Stimulated activated CD8-positive, alpha-beta memory T cell treated with anti-CD3 and anti-CD28 coated beads, Interleukin-4, amount 100 ng/mL, for 1 hour (primary cell): Measurements from ENCODE around the gene CFDP1.

Experiments
- DNase-seq, 2 donors: peaks; one replicate each; pipeline ENCODE4 v3.0.0-alpha.2; 2020; ENCODE audit warnings: low read depth in 2 of 2, low spot score in 1 of 2

Gene CFDP1

DNA sequence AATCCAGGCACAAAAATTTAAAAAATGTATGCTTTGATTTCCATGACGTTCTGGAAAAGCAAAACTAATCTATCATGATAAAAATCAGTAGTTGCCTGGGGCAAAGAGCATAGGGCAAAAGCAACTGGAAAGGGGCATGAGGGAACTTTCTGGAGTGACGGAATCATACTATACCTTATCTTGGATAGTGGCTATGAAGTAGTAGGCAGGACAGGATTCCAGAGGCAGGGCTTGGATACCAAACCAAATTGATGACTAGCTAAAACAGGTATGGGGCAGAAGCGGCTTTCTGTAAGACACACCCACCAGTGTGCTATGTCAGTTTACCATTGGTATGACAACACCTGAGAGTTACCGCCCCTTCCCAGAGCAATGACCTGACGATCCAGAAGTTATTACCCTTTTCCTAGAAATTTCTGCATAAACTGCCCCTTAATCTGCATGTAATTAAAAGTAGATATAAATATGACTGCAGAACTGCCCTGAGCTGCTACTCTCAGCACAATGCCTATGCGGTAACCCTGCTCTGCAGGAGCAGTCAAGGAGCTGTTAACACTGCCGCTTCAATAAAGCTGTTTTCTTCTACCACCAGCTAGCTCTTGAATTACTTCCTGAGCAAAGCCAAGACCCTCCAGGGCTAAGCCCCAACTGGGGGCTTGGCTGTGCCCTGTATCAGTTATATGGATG is 56.7 kb downstream of the CFDP1 start:
- DNase-seq: no peak

DNA sequence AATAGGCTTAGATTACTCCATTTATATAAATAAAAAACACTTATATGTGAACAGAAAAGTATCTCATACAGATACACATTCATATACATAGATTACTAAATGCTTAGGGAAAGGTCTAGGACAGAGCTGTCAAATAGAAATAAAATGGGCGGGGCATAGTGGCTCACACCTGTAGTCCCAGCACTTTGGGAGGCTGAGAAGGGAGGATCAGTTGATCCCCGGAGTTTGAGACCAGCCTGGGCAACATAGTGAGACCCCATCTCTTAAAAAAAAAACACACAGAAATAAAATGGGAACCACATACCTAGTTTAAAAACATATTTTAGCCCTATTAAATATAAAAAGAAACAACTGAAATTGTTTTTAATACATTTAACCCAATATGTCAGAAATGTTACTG is 58.9 kb downstream of the CFDP1 start:
- no peak for DNase-seq

DNA sequence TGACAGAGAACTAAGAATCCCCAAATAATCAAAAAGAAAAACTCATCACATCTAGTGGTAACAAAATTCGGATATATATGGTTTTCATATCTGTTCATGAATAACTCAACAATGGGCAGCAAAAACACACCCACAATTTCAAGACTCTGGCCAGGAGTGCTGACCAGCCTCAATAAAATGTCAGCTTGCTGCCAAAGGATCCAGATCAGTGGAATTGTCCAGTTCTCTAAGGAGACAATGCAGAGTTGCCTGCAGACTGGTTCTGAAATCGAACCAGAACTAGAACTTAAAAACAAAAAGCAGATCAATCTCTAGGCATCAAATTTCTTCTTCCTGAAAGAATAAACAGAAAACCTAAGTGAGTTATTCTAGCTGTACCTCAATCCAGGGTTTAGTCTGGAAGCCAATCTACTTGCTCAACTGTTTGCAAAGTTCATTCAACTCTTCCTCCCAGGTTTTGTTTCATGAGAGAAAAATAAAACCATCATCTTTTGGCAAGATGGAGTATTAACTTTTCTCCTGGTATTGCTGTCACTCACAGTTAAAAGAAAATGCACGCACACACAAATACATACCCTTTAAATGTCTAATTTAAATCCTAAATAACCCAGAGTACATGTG is 61.0 kb downstream of the CFDP1 start:
- no peak for DNase-seq

DNA sequence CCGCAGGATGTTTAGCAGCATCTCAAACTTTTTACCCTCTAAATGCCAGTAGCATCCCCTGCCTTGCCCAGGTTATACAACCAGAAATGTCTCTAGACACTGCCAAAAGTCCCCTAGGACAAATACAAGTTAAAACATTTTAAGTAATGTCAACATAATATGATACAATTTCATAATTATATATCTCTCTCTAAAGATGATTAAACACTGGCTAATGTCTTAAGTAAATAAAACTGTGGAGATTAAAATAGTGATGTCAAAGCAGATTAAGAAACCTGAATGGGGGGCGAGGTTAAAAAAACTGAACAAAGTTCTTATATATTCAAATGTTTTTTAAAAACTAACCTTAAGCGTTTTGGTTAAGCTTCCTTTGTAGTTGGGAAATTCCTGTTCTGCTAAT is 62.1 kb downstream of the CFDP1 start:
- no peak for DNase-seq

DNA sequence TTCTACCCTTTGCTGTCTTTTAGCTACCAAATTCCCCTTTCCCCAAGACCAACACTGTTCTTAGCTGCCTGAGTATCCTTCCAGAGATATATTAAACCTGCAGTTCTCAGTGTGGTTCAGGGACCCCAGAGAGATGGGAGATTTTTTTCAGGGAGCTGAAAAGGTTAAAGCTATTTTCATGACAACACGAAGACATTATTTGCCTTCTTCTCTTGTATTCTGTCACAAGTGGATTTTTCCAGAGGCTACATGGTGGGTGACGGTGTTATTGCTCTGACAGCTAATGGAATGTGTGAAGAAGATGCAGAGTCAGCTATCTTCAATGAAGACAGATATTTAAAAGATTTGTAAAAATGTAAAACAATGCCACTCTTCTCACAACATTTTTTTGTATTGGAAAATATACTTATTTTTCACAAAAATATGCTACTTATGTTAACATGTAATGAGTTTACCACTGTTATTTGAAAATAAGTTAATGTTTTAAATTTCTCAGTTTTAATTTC is 69.0 kb downstream of the CFDP1 start:
- DNase-seq: no peak

DNA sequence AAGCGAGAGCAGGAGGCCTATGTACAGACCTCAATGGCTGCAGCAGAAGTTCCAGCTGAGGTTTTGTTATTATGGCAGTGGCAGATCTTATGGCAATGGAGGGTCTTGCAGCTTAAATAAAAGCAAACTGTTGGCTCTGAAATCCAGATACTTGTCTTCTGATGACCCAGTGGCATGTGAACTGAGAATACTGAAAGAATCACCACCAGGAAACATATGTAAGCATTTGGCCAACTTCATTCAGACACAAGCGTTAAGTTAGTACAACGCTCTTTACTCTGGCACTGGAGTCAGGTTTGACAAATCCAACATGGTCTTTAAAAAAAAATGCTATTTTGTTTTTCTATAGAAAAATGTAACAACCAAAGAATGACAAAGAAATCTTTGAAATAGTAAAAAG is 70.5 kb downstream of the CFDP1 start:
- no peak for DNase-seq

DNA sequence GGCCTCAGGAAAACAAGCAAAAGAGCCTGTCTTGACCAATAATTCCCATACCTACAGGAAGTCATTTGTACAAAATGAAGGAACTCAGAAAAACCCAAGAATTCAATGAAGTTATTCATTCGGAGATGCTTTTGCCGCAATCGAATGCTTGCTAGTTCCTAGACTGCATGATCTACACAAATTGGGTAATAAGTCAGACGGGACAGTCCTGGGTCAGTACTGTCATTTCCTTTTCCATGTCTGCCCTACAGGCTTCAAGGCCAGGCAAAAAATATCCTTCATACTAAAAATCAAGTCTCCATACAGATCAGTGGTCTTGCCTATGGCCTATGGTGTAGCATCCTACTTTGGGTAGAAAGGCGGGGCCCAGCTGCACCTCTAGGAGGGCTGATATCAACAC is 71.4 kb downstream of the CFDP1 start:
- no peak for DNase-seq

DNA sequence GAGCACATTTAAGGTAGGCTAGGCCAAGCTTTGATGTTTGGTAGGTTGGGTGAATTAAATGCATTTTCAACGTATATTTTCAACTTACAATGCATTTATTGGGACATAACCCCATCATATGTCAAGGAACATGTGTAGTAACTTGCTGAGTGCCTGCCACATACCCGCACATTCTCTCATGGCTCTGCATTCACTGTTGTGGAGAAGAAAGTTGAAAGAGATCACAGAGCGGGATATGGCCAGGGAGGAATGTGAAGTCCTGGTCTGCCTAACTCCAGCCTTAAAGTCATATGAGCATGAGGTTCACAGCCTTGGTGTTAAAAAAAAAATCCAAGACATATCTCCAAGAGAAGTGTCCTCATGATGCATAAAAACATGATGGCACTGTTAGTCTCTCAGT is 79.1 kb downstream of the CFDP1 start:
- no peak for DNase-seq

DNA sequence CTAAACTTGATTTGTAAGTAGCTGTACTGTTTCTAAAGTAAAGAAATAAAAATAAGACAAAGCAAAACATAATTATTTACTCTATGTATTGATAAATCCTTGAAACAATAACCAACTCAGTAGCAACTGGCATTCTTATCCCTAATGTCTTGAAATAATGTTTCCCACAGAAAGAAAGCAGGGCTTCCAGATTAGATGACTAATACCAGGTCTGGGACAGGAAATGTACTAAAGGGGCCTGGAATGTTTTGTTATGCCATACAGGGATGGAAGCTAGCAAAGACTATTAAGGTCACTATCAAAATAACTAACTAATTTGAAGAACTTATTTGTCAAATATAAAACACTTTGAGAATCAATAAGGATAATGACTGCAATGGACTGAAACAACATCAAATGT is 82.1 kb downstream of the CFDP1 start:
- DNase-seq: no peak

DNA sequence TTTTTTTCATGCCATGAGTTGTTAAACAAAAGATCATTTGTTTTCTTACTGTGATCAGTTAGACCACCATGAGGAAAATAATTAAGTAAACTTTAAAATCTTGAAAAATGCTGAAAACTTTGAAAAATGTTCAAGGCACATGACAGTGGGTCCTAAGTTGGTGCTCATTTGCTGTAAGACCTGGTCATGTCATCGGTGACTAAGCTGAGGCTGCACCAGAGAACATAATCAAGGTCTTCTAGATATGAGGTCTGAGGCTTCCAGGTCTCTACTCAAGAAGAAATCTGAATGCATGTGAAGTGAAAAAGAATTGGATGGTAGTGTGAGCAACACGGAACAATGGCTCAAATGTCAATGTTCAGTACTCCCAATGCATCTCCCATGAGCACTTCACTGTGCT is 87.6 kb downstream of the CFDP1 start:
- DNase-seq: no peak

DNA sequence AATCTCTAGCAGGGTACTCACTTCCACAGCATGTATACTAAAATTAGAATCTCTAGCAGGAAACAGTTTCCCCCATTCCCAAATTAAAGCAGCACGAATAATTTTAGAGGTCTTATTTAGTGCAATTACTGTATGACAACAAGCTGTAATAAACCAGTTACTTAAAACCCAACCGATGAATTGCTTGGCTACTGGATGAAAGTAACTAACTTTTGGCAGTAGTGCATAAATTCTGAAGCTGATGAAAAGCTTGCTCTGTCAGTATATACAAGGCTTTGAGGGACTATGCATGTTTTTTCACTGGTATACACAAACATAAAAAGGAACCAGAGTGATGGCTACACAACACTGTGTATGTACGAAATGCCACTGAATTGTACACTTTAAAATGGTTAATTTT is 89.4 kb downstream of the CFDP1 start:
- DNase-seq: no peak

DNA sequence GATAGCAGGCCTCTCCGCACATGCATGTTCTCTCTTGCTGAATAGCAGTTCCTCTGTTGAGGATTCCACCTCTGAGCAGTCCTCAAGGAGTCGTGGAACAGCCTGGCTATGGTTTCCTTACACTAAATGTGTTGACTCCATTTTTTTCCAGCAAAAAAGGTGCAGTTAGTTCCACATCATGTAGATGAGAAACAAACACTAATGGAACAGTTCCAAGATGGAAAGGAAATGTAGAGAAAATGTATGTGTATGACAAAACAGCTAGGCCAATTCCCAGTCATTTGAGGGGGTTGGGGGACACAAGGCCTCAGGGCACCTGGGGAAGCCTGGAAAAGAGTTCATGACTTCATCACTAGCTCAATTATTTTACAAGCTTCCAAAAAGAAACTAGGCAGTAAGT is 90.0 kb downstream of the CFDP1 start:
- no peak for DNase-seq

DNA sequence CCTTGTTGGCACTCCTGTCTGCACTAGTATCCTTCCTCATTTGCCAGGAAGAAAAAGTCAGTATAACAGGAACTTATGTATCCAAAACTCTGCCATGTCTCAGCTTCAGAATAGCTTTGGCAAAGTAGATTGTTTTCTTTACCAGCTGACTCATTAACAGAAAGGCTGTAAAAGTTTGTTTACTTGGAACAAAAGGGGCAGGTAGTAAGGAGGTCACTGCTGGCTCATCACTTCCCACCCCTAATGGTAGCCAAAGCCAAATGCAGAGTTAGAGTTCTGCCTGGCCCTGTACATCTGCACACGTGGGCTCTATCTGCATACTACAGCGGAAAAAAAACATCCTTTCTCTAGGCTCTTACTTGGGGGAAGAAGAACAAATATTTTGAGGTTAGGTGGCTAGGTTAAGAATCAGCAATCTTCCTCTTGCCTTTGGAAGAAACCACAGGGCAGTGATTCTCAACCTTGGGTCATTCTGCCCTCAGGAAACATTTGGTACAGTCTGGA is 90.9 kb downstream of the CFDP1 start:
- DNase-seq: no peak

DNA sequence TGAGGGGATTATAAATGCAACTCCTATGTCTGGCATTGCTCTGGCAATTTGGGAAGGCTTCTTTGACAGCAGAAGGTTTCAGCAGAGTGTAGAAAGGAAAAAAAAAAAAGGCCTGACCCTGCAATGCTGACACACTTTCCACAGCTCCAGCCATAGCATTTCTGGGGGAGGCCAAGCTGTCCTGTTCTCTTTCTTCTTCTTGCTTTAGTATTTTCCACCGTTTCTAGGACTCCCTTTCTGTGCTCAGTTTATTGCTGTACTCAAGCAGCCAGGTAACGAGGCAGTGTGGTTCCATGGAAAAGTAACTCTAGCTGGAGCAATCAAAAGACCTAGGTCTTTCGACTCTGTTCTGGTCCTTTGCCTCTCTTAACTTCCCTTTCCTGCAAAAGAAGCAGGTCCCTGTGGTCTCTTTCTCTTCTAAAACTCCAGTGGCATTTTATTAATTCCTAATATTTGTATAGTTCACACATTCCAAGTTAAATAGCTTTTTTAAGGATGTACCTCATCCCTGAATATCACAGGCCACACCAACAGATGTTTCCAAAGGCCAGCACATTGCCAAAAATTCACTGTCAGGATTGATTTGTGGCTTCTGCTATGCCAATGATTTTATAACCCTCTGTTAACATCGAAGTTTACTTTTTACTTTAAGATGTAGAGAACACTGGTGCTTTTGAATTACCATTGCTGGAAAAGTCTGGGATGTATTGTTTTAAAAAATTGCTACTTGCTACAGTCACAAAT is 91.6 kb downstream of the CFDP1 start:
- no peak for DNase-seq

DNA sequence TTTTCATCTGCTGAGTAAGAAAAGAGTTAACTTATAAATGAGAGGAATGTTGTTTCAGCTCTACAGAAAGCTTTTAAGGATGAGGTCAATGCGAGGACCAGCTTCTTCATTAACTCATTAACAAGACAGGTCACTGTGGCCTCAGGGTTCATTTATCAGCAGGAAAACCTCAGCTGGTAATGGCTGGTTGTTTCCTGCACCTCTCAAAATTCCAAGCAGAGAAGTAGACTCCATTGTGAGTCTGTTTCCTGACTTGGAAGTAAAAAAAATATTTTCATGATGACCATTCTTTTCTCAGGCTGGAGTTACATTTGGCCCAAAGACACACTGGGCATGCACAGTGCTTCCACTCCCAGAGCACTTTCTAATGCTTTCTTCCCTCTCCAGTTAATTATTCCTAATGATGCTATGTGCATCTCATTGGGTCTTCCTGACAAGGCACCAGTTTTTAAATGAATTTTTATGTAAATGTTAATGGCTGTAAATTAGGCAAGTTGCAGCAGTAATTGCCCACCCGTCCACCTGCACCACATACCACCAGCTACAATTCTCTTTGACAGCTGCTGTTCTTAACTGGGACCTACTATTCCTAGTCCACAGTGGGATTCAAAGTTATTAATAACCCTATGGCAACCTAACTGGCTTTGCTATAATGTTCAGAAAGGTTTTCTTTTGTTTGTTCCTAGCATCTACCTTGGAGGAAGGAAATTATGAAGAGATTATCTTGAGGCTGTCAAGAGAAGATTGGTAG is 92.4 kb downstream of the CFDP1 start:
- no peak for DNase-seq

DNA sequence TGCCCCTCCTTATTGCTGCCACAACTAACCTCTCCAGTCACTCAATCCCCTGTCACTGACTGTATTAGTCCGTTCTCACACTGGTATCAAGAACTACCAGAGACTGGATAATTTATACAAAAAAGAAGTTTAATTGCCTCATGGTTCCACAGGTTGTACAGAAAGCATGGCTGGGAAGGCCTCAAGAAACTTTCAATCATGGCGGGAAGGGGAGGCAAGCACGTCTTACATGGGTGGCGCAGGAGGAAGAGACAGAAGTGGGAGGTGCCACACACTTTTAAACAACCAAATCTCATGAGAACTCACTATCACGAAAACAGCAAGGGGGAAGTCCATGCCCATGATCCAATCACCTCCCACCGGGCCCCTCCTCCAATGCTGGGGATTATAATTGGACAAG is 95.9 kb downstream of the CFDP1 start:
- no peak for DNase-seq

DNA sequence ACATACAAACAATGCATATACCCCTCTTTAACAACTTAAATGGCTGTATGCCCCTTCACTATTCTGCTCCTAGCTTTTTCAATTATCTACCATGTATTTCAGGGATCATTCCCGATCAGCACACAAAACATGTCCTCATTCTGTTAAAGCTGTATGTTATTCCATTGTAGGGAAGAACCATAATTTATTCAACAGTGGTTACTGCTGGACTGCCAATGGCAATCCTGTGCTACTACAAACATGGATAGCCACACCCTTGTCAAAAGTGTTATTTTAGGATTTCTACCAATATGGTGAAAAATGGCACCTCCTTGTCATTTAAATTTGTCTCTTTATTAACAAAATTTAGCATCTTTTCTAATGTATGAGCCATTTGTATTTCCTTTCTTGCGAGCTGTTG is 96.8 kb downstream of the CFDP1 start:
- DNase-seq: no peak

DNA sequence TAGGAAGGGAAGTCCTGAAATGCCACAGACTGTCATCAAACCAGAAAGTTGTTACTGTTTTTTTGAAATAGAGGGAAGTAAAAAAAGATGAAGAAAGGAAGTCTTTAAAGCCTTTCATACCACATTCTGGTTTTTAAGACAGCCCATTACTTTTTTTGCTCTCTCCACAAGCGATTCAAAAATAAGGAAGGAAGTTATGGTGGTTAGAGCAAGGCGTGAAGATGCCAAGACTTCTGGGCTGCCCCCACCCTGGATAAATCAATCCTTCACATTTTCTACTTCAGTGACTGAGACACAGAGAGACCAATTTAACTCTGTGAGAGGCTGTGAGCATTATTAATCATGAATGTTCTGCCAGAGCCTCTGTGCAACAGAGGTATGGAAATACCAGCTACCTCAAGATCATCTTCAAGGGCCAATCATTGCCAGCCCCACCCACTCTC is 99.6 kb downstream of the CFDP1 start:
- DNase-seq: no peak

DNA sequence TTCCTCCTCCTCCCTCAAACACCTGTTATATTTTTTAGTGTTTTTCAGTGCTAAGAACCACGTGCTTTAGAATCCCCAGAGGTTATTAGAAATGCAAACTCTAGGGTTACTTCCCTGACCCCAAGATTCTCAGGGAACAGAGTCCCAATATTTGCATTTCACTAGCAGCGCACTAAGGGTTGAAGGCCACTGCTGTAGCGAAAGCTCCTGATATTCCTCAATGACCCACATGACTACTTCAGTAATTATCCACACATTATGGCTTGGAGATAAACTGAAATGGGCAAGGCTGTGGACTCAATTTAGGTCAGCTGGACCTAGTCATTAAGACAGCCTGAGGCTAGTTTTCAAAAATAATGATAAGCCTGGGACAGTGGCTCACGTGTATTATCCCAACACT is 103.4 kb downstream of the CFDP1 start:
- DNase-seq: no peak

DNA sequence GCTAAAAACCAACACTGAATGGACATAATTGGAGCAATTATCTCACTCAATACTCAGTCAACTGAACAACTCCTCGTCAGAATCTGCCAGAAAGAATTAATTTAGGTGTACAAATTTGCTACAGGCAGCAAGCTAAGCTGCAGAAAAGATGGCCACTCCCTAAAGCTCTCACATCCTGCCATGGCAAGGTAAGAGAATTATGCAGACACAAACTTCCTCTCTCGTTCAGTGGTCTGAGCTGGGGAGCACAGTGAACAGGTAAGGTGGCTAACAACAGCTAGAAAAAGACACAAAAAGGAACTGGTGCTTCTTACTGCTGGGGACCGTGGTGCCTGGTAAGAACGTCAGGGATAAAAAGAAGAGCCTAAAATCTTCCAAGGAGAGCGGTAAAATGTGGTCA is 107.0 kb downstream of the CFDP1 start:
- DNase-seq: no peak

DNA sequence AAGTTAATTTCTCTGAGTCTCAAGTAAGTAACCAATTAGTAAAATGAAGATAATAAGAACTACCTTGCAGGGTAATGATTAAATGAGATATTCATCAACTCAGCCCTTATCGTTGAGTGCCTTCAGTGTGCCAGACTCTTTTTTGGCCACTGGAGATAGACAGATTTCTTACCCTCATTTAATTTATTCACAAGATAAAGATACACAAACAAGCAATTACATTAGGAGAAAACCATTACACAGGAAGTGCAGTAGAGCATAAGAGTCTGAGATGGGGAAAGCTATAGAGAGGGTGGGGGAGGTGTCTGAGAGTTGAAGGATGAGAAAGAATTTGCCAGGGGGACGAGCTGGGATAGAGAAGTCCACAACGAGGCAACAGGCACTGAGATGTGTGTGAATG is 109.4 kb downstream of the CFDP1 start:
- no peak for DNase-seq
